ENCODE results near the gene ACTN4. TPM values are rescaled to one million over a fixed set of nuclear protein-coding genes. Genes with fewer than 3 reads are reported as not detected.

Gene ACTN4
- total RNA-seq, 2 experiments from 2014 or later = 86.8 to 178 TPM

DNA sequence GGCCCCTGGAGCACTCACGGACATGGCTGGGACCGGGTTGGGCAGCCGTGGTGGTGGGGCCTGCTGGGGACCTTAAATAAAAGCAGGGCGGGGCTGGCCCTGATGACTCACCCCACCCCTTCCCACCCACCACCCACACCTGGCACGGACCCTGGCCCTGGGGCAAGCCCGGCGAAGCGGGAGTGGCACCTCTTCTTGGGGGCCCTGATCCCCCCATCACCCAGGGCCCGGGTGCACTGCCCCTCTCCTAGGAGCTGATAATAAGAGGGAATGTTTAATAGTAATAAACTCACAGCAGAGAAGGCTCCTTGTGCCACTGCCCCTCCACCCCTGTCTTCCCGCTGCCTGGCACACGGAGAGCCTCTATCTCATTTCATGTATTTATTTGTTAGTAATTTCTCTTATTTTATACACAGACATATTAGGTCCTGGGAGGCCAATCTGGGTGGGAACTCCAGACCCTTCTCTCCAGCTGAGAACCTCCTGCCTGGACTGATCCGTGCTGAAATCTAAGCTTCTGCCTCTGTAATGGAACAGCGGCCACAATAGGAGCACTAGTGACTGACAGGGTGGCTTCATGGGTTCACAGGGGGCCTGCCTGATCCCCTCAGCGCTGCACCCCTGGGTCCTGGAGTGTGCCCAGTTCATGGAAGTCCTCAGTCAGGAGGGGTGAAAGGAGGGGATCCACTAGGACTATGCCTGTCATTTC is 126.2 kb downstream of the ACTN4 start, which contains the start of gene LGALS7:
Gene LGALS7 (minus strand): TSS at position 49 of the 709 bp plus-strand sequence. CDS start 25 bp downstream, at position 24.
- no peaks in the 10 kb centered on the region for H3K9me2 ChIP-seq (ENCODE audit: insufficient read depth, low read length)
- BruUV-seq (replicated peaks) = no TSS peak
- H3K79me2 ChIP-seq (ENCODE audit: insufficient read depth, low read depth, low read length) = no peaks in the 10 kb centered on the region
- no peaks in the 10 kb centered on the region for H4K20me1 ChIP-seq (ENCODE audit: insufficient read depth, low read length)
- CTCF ChIA-PET (ENCODE audit: unreplicated experiment) = no interaction called here
- no peak within 1 kb of the TSS for H2AFZ ChIP-seq (ENCODE audit: low read length)
- POLR2A ChIA-PET = no interaction called here
- H3K9me3 ChIP-seq (ENCODE audit: low read length) = no peaks in the 10 kb centered on the region
- no peak for DNase-seq (ENCODE audit: low spot score)
- no peak within 1 kb of the TSS for H3K4me2 ChIP-seq (ENCODE audit: low read length)
- TF ChIP-seq, protein P1, sequence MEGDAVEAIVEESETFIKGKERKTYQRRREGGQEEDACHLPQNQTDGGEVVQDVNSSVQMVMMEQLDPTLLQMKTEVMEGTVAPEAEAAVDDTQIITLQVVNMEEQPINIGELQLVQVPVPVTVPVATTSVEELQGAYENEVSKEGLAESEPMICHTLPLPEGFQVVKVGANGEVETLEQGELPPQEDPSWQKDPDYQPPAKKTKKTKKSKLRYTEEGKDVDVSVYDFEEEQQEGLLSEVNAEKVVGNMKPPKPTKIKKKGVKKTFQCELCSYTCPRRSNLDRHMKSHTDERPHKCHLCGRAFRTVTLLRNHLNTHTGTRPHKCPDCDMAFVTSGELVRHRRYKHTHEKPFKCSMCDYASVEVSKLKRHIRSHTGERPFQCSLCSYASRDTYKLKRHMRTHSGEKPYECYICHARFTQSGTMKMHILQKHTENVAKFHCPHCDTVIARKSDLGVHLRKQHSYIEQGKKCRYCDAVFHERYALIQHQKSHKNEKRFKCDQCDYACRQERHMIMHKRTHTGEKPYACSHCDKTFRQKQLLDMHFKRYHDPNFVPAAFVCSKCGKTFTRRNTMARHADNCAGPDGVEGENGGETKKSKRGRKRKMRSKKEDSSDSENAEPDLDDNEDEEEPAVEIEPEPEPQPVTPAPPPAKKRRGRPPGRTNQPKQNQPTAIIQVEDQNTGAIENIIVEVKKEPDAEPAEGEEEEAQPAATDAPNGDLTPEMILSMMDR (conservative IDR thresholded peaks at IDR 0.05; ENCODE audit: low read length) = no peak
- no peak for TF ChIP-seq EZH2phosphoT487 (IDR thresholded peaks at IDR 0.05; ENCODE audit: borderline replicate concordance, low read depth, low read length)
- no peak within 1 kb of the TSS for H3K4me3 ChIP-seq (ENCODE audit: low read depth, low read length, poor library complexity, severe bottlenecking)
- no peak within 1 kb of the TSS for H3K27ac ChIP-seq (ENCODE audit: low read depth, low read length, poor library complexity, severe bottlenecking)
- no peaks in the 10 kb centered on the region for H3K4me1 ChIP-seq (ENCODE audit: insufficient read depth, low read length, poor library complexity, severe bottlenecking)
- no peaks in the 10 kb centered on the region for H3K36me3 ChIP-seq (ENCODE audit: insufficient read depth, low read length)
- intact Hi-C loops (cut with micrococcal nuclease; ENCODE audit: unreplicated experiment) = no loop called here

GRCh38 chr19:38774181-38774950 is 126.9 kb downstream of the ACTN4 start:
- no peak overlapping the region for H2AFZ ChIP-seq (ENCODE audit: low read length)
- no peak for DNase-seq (ENCODE audit: low spot score)
- no peak for TF ChIP-seq EZH2phosphoT487 (IDR thresholded peaks at IDR 0.05; ENCODE audit: borderline replicate concordance, low read depth, low read length)
- TF ChIP-seq, protein P1 (conservative IDR thresholded peaks at IDR 0.05; ENCODE audit: low read length) = no peak
- no peaks in the 10 kb centered on the region for H3K4me1 ChIP-seq (ENCODE audit: insufficient read depth, low read length, poor library complexity, severe bottlenecking)
- H3K4me3 ChIP-seq (ENCODE audit: low read depth, low read length, poor library complexity, severe bottlenecking) = no peak overlapping the region
- H4K20me1 ChIP-seq (ENCODE audit: insufficient read depth, low read length) = no peaks in the 10 kb centered on the region
- no TSS peak for BruUV-seq (replicated peaks)
- CTCF ChIA-PET (ENCODE audit: unreplicated experiment) = no interaction called here
- H3K4me2 ChIP-seq (ENCODE audit: low read length) = no peak overlapping the region
- POLR2A ChIA-PET = interaction anchor here (0.6 kb wide), 1 partner anchor 12 kb away, joined by 3 read pairs; no protein-coding TSS in a partner anchor
- H3K9me2 ChIP-seq (ENCODE audit: insufficient read depth, low read length) = no peaks in the 10 kb centered on the region
- no peaks in the 10 kb centered on the region for H3K79me2 ChIP-seq (ENCODE audit: insufficient read depth, low read depth, low read length)
- intact Hi-C loops (cut with micrococcal nuclease; ENCODE audit: unreplicated experiment) = no loop called here
- H3K9me3 ChIP-seq (ENCODE audit: low read length) = no peaks in the 10 kb centered on the region
- H3K36me3 ChIP-seq (ENCODE audit: insufficient read depth, low read length) = no peaks in the 10 kb centered on the region
- no peak overlapping the region for H3K27ac ChIP-seq (ENCODE audit: low read depth, low read length, poor library complexity, severe bottlenecking)
